Glutamatergic neuron (in vitro differentiated cells): Measurements from ENCODE around the gene CROCC2. TPM values are rescaled to one million over a fixed set of nuclear protein-coding genes. Genes with fewer than 3 reads are reported as not detected.

Source experiments
- DNase-seq: peaks from one replicate; pipeline ENCODE4 v3.0.0; 2022
- H3K27ac Mint-ChIP-seq: one replicate; pipeline ENCODE4 v1.8.0; 2020; ENCODE audit warnings: mild to moderate bottlenecking, mixed read lengths, inconsistent platforms; ENCODE audit not compliant: unreplicated experiment
- H3K27me3 Mint-ChIP-seq: one replicate; pipeline ENCODE4 v1.8.0; 2020; ENCODE audit warnings: mild to moderate bottlenecking, moderate library complexity, mixed read lengths, inconsistent platforms; ENCODE audit not compliant: unreplicated experiment
- H3K36me3 Mint-ChIP-seq: one replicate; pipeline ENCODE4 v1.8.0; 2020; ENCODE audit warnings: mild to moderate bottlenecking, mixed read lengths, inconsistent platforms; ENCODE audit not compliant: unreplicated experiment
- H3K4me1 Mint-ChIP-seq: one replicate; pipeline ENCODE4 v1.8.0; 2020; ENCODE audit warnings: mild to moderate bottlenecking, low read depth, mixed read lengths, inconsistent platforms; ENCODE audit not compliant: unreplicated experiment
- H3K4me3 Mint-ChIP-seq: one replicate; pipeline ENCODE4 v1.8.0; 2020; ENCODE audit warnings: mild to moderate bottlenecking, mixed read lengths, inconsistent platforms; ENCODE audit not compliant: unreplicated experiment
- H3K9me3 Mint-ChIP-seq: one replicate; pipeline ENCODE4 v1.8.0; 2020; ENCODE audit warnings: mild to moderate bottlenecking, moderate library complexity, mixed read lengths, inconsistent platforms; ENCODE audit not compliant: unreplicated experiment
- total RNA-seq: library from RNA; stranded (reverse); fragmentation: NEBNext Ultra II Directional; extraction: Animal tissue kit (Norgen Biotek cat#: 25700); gene quantifications from one replicate; pipeline ENCODE4 v1.2.1, GENCODE V29; 2021; ENCODE audit not compliant: unreplicated experiment
- TF ChIP-seq, protein P1 (sequence below): fragments of 200-600 bp; sonication (generic); IDR thresholded peaks from one replicate; pipeline ENCODE4 v1.5.0; 2021; ENCODE audit not compliant: partially characterized antibody, unreplicated experiment

Gene CROCC2
- total RNA-seq, 1 donor from 2014 or later = not detected

- Mint-ChIP-seq H3K4me1 (no peaks in the 10 kb centered on the region), H3K27me3 (peaks cover 2% of the 10 kb centered on the region), H3K9me3 (peaks cover 7% of the 10 kb centered on the region), H3K4me3 (no peak overlapping the region), H3K27ac (no peak overlapping the region), H3K36me3 (no peaks in the 10 kb centered on the region)
- TF ChIP-seq, protein P1, sequence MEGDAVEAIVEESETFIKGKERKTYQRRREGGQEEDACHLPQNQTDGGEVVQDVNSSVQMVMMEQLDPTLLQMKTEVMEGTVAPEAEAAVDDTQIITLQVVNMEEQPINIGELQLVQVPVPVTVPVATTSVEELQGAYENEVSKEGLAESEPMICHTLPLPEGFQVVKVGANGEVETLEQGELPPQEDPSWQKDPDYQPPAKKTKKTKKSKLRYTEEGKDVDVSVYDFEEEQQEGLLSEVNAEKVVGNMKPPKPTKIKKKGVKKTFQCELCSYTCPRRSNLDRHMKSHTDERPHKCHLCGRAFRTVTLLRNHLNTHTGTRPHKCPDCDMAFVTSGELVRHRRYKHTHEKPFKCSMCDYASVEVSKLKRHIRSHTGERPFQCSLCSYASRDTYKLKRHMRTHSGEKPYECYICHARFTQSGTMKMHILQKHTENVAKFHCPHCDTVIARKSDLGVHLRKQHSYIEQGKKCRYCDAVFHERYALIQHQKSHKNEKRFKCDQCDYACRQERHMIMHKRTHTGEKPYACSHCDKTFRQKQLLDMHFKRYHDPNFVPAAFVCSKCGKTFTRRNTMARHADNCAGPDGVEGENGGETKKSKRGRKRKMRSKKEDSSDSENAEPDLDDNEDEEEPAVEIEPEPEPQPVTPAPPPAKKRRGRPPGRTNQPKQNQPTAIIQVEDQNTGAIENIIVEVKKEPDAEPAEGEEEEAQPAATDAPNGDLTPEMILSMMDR = no peak
- DNase-seq = peak; percentile 8
Measured at GRCh38 chr2:240899468-240899865, 6.7 kb upstream of the CROCC2 start.

GRCh38 chr2:240900141-240900860 lies 5.8 kb upstream of the CROCC2 start:
- H3K4me1 Mint-ChIP-seq = no peaks in the 10 kb centered on the region
- H3K4me3 Mint-ChIP-seq = no peak overlapping the region
- no peaks in the 10 kb centered on the region for H3K36me3 Mint-ChIP-seq
- H3K9me3 Mint-ChIP-seq = peaks cover 7% of the 10 kb centered on the region
- H3K27me3 Mint-ChIP-seq = peaks cover 2% of the 10 kb centered on the region
- peak; percentile 7 for DNase-seq
- TF ChIP-seq, protein P1 = no peak
- H3K27ac Mint-ChIP-seq = no peak overlapping the region

GRCh38 chr2:240901986-240902614 lies 4.0 kb upstream of the CROCC2 start:
- Mint-ChIP-seq H3K9me3 (peaks cover 7% of the 10 kb centered on the region), H3K4me1 (no peaks in the 10 kb centered on the region), H3K4me3 (no peak overlapping the region), H3K27me3 (peaks cover 2% of the 10 kb centered on the region), H3K36me3 (no peaks in the 10 kb centered on the region), H3K27ac (no peak overlapping the region)
- TF ChIP-seq, protein P1 = no peak
- peak; percentile 12 for DNase-seq

DNA sequence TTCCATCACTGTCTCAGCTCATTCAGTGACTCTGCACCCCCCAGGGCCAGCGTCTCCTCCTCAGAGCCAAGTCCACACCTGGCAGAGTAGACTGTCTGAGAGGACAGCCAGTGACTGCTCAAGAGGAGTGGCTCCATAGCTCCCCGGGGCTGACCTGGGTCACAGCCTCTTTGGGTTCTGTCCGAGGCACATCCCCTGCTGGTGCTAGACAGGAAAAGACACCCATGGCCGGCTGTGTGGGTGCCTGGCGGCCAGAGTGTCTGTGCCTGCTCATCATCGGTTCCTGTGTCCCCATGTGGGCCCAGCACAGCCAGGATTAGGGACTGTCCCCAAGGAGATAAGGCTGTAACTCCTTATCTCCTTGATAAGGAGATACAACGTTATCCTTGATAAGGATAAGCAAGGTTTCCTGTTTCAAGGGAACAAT lies 3.5 kb upstream of the CROCC2 start:
- Mint-ChIP-seq H3K27me3 (peaks cover 2% of the 10 kb centered on the region), H3K36me3 (no peaks in the 10 kb centered on the region), H3K9me3 (peaks cover 9% of the 10 kb centered on the region), H3K27ac (no peak overlapping the region), H3K4me1 (no peaks in the 10 kb centered on the region), H3K4me3 (no peak overlapping the region)
- peak; percentile 12 for DNase-seq
- TF ChIP-seq, protein P1 = no peak
